Right forelimb (tissue), 1 donor: ENCODE measurements around the gene OPHN1.

Source experiments
- DNase-seq: peaks from one replicate; pipeline ENCODE4 v3.0.0-alpha.2; 2018

Gene OPHN1

DNA sequence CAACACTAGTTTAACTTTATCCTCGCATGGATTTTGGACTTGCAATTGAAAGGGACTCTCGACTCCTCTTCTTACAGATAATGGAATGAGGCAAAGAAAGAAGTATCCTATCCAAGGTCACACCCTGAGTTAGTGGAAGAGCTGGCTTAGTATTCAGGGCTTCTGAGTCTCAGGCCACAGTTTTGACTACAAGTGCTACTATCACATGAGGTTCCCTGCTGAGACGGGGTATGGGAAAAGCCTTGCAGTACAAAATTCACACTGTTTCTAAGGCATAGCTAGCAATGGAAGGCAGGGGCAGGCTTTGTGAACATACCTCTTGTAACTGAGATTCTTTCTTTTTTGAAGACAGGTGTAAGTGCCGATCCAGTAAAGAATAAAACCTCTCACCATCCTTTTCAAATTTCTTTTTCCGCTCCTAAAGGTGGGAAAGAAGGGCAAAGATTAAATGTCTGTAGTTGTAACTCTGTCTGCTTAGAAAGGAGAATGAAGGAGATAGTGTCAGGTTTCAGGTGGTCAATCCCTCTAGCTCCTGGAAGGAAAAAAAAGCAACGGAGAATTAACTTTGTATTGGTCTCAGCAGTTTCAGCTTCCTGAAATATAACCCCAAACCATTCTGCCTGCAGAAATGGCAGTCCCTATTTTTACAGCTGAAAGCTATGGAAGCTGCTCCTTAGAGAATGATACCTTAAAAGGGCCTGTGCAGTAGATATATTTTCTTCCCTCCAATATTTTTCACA is 199.0 kb downstream of the OPHN1 start:
- DNase-seq: no peak

DNA sequence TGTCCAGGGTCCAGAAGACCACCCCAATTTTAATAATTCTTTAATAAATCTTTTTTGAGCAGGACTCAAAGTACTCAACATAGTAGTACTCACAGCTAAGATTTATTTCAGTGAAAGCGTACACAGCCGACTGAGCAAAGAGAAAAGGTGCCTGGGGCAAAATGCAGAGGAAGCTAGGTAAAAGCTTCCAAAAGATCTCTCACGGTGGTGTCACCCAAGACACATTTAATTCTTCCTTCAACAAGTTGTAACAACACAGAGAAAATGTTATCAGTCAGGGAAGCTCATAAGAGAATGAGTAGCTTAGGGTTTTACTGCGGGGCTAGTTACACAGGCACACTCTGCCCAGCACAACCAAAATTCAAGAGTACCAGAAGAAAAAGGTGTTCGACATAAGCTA is 201.1 kb downstream of the OPHN1 start:
- DNase-seq: no peak

DNA sequence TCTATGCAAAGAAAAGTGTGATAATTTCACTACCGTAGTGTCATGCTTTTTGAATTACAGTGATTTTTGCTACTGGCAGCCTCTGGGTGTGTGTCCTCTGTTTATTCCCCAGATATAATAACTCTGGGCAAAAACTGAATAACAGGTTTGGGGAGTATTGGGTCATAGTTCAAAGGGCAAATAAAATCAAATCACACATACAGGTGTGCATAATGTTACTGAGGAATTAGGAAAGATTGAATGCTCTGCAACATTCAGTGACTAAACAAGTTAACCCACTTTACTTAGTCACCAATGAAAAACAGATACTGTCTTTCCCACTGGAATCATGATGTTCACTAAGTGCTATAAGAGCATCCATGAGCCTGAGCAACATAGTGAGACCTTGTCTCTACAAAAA is 224.3 kb downstream of the OPHN1 start:
- DNase-seq: no peak

DNA sequence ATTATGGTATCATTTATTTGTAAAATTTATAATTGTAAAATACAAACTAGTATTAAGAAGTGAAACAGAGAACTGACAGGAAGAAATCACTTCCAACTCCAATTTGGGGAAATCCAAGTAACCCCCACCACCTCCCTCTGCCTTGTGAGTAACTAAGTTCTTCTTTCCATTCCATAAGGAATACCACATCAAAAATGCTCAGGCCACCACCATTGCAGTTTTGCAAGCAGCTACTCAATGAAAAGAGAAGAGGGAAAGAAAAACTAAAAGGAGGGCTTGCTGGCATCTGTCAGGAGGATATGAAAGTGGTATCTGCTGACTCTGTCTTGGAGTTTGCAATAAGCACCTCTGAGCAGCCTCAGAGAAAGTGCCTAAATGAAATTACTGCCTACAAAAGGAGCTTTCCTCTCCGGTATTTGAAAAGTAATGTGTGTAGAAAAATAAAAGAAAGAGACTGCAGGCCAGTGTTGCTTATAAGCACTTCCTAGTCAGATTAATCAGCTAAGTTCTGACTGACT is 228.7 kb downstream of the OPHN1 start:
- no peak for DNase-seq

DNA sequence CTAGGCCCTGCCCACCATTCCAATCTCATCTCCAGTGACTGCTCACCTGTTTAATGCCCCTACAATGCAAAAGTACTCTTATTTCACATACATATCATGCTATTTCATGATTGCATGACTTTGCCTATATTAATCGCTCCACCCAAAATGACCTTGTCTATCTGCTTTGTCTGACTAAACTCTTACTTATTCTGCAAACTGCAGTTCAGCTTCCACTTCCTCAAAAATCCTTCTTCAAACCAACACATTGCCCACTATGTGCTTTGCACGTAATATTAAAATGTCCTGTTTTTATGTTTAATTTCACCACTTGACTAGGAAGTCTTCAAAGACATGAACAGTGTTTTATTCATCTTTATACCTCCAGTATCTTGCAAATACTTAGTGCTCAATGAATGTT is 229.6 kb downstream of the OPHN1 start:
- no peak for DNase-seq

DNA sequence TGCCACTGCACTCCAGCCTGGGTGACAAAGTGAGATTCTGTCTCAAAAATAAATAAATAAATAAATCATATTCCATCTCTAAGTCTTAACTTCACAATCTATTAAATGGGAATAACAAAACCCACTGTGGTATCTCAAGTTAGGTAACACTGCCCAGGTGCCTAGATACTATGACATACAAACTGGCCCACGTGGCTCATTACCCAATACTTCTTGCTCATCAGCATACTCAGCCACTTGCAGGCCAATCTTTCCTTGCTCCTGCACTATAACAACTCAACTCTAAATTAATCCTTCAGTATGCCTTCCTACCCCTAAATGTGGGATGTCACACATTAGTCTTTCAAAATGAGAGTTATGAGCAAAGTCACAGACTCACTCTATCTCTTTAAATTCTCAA is 230.1 kb downstream of the OPHN1 start:
- DNase-seq: no peak

DNA sequence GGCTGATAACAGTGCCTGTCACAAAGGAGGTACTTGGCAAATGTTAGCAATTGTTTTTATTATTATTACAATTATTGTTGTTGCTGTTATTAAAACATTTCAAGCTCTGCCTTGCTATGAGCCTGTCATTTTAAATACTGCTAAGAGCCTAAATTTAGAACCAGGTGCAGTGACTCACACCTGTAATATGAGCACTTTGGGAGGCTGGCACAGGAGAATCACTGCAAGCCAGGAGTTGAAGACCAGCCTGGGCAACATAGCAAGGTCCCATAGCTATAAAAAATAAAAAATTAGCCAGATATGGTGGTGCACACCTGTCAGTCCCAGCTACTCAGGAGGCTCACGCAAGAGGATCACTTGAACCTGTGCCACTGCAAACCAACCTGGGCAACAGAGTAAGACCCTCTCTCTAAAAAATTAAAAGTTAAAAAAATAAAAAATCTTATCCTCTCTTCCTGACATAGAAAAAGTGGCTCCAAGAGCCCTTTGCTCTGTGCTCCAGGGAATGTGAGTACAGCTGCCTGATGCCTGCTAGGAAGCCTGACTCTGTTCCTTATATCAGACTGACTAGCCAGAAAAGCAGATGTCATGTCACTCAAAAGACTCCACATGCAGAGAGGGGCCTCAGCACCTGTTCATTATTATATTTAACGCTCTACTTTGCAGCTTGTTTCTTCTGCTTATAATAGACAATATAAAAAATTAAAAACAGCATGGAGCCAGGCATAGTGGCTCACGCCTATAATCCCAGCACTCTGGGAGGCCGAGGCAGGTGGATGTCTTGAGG is 234.0 kb downstream of the OPHN1 start:
- DNase-seq: no peak

DNA sequence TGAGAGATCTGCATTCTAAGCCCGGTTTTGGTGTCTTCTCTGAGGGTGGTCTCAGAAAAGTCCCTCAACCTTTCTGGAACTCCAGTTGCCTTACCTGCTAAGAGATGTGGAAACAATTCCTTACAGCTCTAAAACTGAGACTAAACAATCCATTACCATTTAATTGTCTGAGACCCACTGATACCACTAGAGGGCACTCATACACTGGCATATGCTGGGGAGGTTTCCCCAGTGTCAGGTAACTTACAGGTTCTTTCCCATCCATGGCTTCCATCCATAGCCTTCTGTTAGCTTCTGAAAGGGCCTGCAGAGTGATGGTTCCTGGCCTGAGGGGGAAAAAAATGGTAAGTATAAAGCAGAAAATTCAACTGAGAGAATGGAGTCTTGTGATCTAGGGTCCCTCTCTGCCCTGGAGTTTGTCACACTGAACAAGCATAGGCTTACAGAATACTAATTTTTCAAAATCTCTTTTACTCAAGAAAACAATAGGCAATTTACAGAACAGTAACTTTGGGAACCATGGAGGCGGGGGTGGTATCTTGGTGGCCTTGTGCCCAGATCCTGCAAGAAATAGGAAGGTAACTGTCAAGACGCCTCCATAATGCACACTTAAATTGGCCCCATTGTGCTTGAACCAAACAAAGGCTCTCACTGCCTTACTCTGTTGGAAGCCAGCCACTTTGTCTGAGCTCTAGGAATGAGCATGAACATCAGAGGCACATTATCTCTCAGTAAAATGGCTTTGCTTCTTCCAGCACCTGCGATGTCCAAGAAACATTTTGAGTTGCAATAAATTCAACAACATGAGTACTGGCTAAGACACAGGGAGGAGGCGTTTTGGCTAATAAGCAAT is 236.1 kb downstream of the OPHN1 start:
- peak; percentile 48 for DNase-seq

DNA sequence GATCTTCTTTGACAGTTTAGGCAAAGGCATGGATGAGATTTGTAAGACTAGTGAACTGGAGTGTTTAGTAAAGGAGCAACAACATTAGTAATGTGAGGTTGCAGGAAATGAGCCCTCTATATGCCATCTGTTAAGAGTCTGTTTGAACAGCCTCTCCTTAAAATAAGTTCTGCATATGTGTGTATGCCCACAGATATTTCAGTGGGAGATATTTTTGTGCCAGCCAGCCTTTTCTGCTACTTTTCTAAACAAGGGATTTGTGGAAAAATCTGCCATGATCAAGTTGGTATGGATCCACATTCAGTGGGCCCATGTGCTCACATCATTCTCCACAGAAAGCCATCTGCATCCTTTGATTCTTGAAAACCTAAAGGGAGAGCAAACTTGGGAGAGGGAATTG is 237.7 kb downstream of the OPHN1 start:
- no peak for DNase-seq

DNA sequence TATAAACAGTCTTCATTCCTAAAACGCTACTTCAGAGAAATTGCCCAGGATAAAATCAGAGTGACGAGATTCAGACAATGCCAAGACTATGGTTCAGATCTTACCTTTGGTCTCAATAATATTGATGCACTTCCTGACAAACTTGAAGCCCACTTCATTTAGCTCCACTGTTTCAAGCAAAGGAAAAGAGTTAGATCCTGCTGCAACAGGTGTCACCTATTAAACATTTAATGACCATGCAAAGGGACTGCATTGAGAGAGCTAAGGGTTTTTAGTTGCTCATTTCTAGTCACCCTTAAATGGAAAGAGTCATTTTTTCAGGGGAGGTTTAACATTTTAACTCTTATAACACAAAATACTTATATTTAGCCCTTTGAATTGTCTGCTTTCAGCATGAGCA is 239.5 kb downstream of the OPHN1 start:
- no peak for DNase-seq

DNA sequence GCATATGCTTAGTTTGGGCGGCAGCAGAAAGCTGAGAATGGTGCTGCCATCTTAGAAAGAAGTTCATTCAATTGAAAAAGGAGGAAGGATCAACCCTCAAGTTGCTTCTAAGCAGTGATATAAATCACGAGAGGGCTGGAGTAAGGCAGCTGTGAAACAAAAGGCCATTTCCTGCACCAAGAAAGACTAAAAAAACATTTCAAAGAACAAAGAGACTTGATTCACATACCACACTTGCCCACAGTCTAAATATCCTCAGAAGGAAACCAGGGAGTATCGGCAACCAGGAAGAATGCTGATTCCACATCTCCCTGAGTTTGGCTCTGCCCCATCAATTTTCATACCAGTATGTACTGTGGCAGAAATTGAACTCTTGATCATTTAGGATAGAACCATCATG is 240.1 kb downstream of the OPHN1 start:
- no peak for DNase-seq

DNA sequence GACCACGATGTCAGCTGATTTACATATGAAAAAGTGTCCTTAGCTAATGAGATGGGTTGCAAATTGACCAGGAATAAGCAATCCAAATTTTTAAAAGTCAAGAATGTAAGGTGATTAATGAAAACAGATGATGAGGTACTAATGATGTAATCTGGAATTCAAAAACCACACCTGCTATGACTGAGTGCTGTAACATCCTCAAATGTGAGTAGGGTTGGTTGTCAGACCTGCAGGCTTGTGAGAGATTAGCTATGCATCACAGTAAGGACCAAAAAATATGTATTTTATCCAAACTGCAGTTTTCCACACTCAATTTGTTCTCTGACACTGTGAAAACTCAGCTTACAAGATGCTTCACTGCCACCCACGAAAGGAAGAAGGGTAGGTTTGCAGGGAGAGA is 242.5 kb downstream of the OPHN1 start:
- DNase-seq: no peak

DNA sequence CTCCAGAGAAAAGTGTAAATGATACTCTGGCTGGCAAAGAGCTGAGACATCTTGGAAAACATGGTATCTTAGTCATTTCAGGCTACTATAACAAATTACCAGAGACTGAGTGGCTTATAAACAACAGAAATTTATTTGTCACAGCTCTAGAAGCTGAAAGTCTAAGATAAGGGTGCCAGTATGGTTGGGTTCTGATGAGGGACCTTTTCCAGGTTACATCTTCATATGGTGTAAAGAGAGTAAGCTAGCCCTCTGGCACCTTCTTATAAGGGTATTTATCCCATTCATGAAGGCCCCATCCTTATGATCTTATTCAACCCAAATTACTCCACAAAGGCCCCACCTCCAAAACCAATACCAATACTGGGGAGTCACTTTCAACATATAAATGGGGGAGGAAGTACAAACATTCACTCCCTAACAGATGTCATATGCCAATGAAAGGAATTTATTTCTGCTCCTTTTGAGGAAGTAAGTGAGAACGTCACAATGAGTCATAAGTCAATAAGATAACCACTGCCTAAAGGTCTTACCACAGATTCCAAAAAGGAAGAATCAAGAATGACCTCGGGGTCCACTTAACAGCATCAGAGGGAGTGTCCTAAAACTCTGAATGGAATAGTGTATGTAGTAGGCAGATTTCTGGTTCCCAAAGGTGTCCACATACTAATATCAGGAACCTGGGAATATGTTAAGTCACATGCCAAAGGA is 246.6 kb downstream of the OPHN1 start:
- no peak for DNase-seq

DNA sequence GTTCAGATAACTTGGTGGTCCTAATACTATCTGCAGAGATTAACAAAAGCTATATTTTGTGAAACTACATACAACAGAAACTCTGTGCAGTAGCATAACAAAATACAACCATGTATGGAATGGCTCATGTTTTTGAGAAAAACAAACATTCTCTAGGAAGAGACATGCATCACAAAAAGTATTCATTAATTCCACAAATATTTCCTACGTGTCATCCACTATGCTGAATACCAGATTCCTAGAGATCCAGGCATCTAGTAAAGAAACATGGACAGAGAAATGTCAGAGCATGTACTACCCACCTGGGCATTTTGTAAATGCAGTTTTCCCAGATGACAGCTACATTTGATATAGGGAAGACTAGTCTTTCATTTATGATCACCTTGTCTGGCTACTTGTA is 248.1 kb downstream of the OPHN1 start:
- DNase-seq: no peak

DNA sequence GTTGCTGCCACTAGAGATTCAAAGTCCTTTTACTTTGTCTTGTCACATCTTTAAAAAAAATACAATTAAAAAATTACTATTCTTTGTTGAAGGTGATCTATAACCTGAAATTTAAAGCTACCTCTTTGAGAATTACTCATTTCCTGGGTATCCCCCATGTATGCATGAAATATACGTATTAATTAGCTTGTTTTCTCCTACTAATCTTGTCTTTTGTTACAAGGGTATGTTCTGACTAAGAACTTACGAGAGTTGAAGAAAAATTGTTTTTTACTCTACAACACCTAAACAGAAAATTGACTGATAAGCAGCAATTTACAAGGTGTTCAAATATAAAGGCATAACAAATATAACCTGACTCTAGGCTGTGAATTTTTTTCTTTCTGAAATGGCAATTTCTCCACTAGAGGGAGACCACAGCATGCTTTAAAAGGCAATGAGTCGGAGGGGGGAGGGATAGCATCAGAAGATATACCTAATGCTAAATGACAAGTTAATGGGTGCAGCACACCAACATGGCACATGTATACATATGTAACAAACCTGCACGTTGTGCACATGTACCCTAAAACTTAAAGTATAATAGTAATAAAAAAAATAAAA is 249.6 kb downstream of the OPHN1 start:
- no peak for DNase-seq

DNA sequence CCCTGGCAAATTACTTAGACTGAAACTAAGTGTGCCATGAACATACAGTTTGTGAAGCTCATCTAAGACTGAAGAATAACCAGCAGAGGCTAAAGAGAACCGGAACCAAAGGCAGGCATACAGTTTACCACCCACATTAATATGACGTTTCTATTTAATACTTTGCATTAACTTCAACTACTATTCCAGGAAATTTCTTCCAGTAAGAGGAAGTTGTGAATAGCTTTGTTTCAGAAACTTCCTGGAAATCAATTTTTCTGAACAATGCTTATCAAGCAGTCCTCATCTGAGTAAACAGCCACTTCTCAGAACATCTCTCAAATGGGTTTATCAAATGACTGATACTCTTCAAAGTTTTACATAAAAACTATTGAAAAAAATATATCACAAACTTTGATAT is 252.7 kb downstream of the OPHN1 start:
- no peak for DNase-seq

DNA sequence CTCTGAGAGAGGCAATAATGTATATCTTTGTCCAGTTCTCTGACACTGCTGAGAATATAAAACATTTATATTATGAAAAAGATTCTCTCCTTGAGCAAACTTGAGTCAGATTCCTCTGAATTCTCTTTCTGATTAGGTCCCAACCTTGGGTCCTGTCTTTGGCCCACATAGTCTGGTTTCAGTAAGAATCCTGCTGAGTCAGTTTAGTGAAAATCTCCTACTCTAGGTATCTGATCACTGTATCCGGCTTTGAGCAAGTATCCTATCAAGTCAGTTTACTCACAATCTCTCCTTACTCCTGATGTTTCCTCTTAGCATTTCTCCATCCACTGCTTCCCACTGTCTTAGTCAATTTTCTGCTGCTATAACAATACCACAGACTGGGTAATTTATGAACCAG is 253.9 kb downstream of the OPHN1 start:
- DNase-seq: no peak

DNA sequence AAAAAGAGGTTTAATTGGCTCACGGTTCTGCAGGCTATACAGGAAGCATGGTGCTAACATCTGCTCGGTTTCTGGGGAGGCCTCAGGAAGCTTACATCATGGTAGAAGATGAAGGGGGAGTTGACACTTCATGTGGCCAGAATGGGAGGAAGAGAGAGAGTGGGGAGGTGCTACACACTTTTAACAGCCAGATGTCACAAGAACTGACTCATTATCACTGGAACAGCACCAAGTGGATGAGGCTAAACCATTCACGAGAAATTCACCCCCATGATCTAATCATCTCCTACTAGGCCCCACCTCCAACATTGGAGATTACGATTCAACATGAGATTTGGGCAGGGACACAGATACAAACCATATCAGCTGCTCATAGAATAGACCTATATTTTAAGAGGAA is 255.8 kb downstream of the OPHN1 start:
- DNase-seq: no peak

DNA sequence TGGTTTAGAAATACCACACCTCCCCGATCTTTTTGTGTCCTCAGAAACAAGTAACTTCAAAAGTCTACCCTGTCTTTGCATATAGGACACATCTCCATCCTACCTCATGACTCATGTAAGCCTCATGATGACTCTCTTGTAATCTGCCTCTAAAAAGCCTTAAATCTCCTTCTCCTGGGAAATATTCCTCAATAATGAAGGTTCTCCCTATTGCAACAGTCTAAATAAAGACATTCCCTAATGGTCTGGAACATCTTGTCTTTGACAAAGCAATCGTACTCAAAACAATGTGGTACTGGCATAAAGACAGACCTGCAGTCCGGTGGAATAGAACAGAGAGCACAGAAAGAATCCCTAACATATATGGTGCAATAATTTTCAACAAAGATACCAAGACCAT is 257.7 kb downstream of the OPHN1 start:
- DNase-seq: no peak

DNA sequence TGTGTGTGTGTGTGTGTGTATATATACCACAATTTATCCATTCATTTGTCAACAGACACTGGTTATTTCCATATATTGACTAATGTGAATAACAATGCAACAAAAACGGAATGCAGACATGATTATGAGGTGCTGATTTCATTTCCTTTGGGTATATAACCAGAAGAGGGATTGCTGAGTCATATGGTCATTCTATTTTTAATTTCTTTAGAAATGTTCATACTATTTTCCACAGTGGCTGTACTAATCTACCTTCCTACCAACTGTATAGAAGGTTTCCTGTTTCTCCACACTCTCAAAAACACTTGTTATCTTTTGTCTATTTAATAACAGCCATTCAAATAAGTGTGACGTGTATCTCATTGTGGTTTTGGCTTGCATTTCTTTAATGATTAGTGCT is 269.9 kb downstream of the OPHN1 start:
- DNase-seq: no peak

DNA sequence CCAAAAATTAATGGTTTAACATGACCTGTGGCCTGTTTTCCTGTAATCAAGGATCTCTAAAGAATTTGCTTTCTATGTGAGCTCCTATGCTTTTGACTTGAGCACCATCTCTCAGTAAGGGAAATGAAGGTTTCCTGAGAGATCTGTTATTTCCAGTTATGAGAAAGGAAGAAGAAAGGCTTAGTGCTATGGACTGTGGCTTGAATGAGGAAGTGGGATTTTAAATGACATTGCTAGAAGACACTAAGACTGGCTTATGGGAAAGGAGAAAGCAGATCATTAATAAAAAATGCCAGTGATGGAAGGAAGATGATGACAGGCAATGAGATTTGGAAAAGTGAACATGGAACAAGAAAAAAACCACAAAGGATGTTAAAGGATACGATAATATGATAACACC is 285.4 kb downstream of the OPHN1 start:
- no peak for DNase-seq

DNA sequence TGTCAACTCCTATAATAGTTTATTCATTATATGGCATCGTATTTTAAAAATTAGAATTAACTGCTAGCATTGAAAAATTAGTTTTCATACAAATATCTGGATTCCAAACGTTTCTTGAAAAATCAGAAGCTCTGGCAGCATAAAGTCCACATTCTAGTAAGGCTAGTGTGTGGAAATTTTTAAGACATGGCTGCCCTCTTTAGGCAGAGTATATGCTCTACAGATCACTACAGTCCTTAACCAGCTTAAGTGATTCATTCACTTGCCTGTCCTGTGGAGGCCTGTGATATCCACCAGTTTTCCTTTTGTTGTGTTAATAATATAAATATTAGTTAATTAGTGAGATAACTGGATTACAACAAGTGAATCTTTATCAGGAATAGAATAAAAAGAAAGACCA is 287.2 kb downstream of the OPHN1 start:
- no peak for DNase-seq
